Upper lobe of left lung (tissue), 6 donors: ENCODE results near the gene CYB5R4. TPM values are rescaled to one million over a fixed set of nuclear protein-coding genes. Genes with fewer than 3 reads are reported as not detected.

Source experiments
- ATAC-seq, 2 donors: fragments of 200-7000 bp; cut with Tn5 transposase; one replicate each; pipeline ENCODE4 v1.9.1; 2022; ENCODE audit warnings: mild to moderate bottlenecking in 2 of 2, moderate library complexity in 2 of 2; ENCODE audit not compliant: low FRiP score in 2 of 2
- DNase-seq, 2 donors: peaks; one replicate each; pipeline ENCODE4 v3.0.0-alpha.2; 2019 to 2020
- H3K27ac ChIP-seq, 4 donors: fragments of 200-600 bp; sonication (generic); one replicate each; pipeline ENCODE4 v1.5.1; 2016 to 2019
- H3K27me3 ChIP-seq, 4 donors: fragments of 200-600 bp; sonication (generic); one replicate each; pipeline ENCODE4 v1.5.1; 2017 to 2019
- H3K36me3 ChIP-seq, 4 donors: fragments of 200-600 bp; sonication (generic); one replicate each; pipeline ENCODE4 v1.5.1; 2016 to 2019
- H3K4me1 ChIP-seq, 4 donors: fragments of 200-600 bp; sonication (generic); one replicate each; pipeline ENCODE4 v1.5.1; 2018 to 2019
- H3K4me3 ChIP-seq, 4 donors: fragments of 200-600 bp; sonication (generic); one replicate each; pipeline ENCODE4 v1.5.1; 2017 to 2019; ENCODE audit warnings: mild to moderate bottlenecking in 2 of 4, moderate library complexity in 1 of 4
- H3K9me3 ChIP-seq, 4 donors: fragments of 200-600 bp; sonication (generic); one replicate each; pipeline ENCODE4 v1.5.1; 2018 to 2019
- EP300 ChIP-seq, 4 donors: sonication (generic); formaldehyde crosslinking; IDR thresholded peaks; one replicate each; pipeline ENCODE4 v1.5.1; 2017; ENCODE audit warnings: antibody characterized with exemption in 4 of 4, control low read depth in 2 of 4
- POLR2A ChIP-seq, 4 donors: fragments of 450-650 bp; IDR thresholded peaks; one replicate each; pipeline ENCODE4 v1.5.1; 2016 to 2017; ENCODE audit warnings: antibody characterized with exemption in 4 of 4, mild to moderate bottlenecking in 2 of 4
- POLR2AphosphoS5 ChIP-seq, 2 donors: sonication (generic); formaldehyde crosslinking; IDR thresholded peaks; one replicate each; pipeline ENCODE4 v1.5.1; 2017; ENCODE audit warnings: antibody characterized with exemption in 2 of 2
- WGBS, 2 donors: methylation state at CpG; one replicate each; pipeline ENCODE4 v1.1.5; 2017 to 2018; 5-methylcytosine and 5-hydroxymethylcytosine counted together
- total RNA-seq, 6 donors: library from RNA; depleted of rRNA in 4 of 6; stranded (reverse); fragments of >200 nt in 4 of 6; gene quantifications; one replicate each; pipeline versions ENCODE4 v1.1.0 to v1.2.1, GENCODE V29; 2016 to 2021
- TF ChIP-seq, protein P1 (sequence below), 6 experiments: fragments of 450-650 bp in 4 of 6; fragments of 200-600 bp in 2 of 6; sonication (generic) in 2 of 6; IDR thresholded peaks; one replicate each; pipeline ENCODE4 v1.5.1; 2016 to 2019; ENCODE audit warnings: antibody characterized with exemption in 6 of 6
- donor health status: DM: no; HTN: no; CAD: no; lungs with moderate emphysema.
- donor health status: DM: no; HTN: yes; CAD: no; lungs with severe emphysema.

Gene CYB5R4
- total RNA-seq, 6 donors from 2014 or later = 5.2 to 25.8 (median 13.1) TPM

DNA sequence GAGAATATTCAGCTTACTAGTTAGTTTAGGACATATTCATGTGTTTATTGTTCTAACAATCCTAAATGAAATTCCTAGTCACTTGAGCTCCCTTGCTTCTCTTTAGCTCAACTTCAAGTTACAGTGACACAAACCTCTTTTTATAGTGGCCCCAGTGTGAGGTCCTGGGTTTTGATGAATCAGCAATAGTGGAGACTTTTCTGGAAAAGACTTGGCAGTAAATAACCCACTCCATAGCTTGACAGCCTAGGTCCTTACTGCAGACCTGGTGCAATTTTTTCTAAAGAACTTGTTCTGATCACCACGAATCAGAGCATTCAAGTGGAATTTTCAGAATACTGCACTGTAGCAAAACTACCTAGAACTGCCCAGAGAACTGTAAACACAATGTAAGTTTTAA lies 13.2 kb upstream of the CYB5R4 start:
- DNase-seq (no peak), ATAC-seq (no peak)
- Histone ChIP-seq H3K27me3 (peaks cover 0 to under 1% (median 0%) of the 10 kb centered on the region in 4 donors), H3K27ac (no peak overlapping the region), H3K36me3 (no peaks in the 10 kb centered on the region), H3K4me3 (no peak overlapping the region), H3K4me1 (no peaks in the 10 kb centered on the region), H3K9me3 (peaks cover 0 to 3% (median 0%) of the 10 kb centered on the region in 4 donors)
- WGBS, 2 donors = 36 to 43% methylated on average over 1 of the region's 1 CpG
- TF ChIP-seq, protein P1, sequence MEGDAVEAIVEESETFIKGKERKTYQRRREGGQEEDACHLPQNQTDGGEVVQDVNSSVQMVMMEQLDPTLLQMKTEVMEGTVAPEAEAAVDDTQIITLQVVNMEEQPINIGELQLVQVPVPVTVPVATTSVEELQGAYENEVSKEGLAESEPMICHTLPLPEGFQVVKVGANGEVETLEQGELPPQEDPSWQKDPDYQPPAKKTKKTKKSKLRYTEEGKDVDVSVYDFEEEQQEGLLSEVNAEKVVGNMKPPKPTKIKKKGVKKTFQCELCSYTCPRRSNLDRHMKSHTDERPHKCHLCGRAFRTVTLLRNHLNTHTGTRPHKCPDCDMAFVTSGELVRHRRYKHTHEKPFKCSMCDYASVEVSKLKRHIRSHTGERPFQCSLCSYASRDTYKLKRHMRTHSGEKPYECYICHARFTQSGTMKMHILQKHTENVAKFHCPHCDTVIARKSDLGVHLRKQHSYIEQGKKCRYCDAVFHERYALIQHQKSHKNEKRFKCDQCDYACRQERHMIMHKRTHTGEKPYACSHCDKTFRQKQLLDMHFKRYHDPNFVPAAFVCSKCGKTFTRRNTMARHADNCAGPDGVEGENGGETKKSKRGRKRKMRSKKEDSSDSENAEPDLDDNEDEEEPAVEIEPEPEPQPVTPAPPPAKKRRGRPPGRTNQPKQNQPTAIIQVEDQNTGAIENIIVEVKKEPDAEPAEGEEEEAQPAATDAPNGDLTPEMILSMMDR (IDR thresholded peaks at IDR 0.05) = no peak
- no peak for TF ChIP-seq POLR2A (IDR thresholded peaks at IDR 0.05)
- TF ChIP-seq POLR2AphosphoS5 (IDR thresholded peaks at IDR 0.05) = no peak

DNA sequence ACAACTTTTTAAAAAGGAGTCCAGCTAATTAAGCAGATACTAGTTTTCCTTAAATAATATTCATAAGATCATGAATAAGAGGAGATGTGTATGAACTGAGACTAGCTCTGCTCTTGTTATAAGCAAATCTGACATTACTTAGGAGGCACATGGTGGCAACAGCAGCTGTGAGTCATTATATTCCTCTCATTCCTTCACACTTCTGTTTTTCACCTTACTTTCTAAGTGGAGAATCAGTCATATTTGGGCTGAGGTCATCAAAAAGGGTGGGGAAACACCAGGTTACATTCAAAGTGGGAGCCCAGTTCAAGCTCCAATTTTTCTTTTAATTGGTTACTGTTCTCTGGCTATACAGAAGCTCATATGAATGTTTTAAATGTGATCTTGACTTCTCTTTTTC lies 12.3 kb upstream of the CYB5R4 start:
- DNase-seq (no peak), ATAC-seq (no peak)
- Histone ChIP-seq H3K27ac (no peak overlapping the region), H3K4me3 (no peak overlapping the region), H3K27me3 (peaks cover 0 to 4% (median 0%) of the 10 kb centered on the region in 4 donors), H3K9me3 (no peaks in the 10 kb centered on the region), H3K36me3 (no peaks in the 10 kb centered on the region), H3K4me1 (no peaks in the 10 kb centered on the region)
- TF ChIP-seq POLR2A (IDR thresholded peaks at IDR 0.05) = no peak
- no peak for TF ChIP-seq POLR2AphosphoS5 (IDR thresholded peaks at IDR 0.05)
- no peak for TF ChIP-seq EP300 (IDR thresholded peaks at IDR 0.05)
- TF ChIP-seq, protein P1 (IDR thresholded peaks at IDR 0.05) = no peak

DNA sequence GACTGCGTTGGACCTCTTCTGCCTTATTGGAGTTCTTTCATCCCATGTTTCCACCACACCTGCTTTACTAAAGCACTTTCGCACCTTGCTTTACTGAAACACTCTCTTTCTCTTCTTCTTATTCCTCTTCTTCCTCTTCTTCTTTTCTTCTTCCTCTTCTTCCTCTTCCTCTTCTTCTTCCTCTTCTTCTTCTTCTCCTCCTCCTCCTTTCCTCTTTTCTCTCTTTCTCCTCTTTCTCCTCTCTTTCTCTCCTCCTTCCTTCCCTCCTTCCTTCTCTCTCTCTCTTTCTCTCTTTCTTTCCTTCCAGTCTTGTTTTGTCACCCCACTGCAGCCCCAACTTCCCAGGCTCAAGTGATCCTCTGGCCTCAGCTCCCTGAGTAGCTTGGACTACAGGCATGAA lies 10.4 kb upstream of the CYB5R4 start:
- Histone ChIP-seq H3K36me3 (no peaks in the 10 kb centered on the region), H3K27me3 (peaks cover 2 to 20% (median 10%) of the 10 kb centered on the region in 4 donors), H3K4me1 (peaks cover 4 to 15% (median 12%) of the 10 kb centered on the region in 4 donors), H3K9me3 (no peaks in the 10 kb centered on the region), H3K4me3 (no peak overlapping the region), H3K27ac (no peak overlapping the region)
- ATAC-seq (no peak), DNase-seq (no peak)
- WGBS, 2 donors = 84 to 87% methylated on average over 2 of the region's 2 CpGs
- TF ChIP-seq POLR2AphosphoS5 (IDR thresholded peaks at IDR 0.05) (no peak), EP300 (IDR thresholded peaks at IDR 0.05) (no peak), POLR2A (IDR thresholded peaks at IDR 0.05) (no peak)
- TF ChIP-seq, protein P1 (IDR thresholded peaks at IDR 0.05) = no peak

DNA sequence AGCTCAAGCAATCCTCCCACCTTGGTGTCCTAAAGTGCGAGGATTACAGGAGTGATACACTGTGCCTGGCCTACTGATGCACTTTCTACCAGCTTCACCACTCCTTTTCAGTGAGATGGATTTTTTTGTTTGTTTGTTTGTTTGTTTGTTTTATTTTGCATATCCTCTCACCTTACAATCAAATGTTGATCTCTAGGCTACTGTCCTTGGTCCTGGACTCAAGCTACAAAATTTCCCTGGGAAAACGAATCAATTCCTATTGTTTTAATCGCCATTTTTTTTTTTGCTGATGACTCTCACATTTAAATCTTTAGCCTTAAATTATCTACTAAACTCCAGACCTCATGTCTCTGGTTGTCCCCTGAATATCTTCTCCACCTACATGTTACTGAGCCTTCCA lies 9.9 kb upstream of the CYB5R4 start:
- no peak overlapping the region for H3K4me3 ChIP-seq
- DNase-seq (no peak), ATAC-seq (no peak)
- no peak overlapping the region for H3K27ac ChIP-seq
- H3K27me3 ChIP-seq = peaks cover 2 to 20% (median 10%) of the 10 kb centered on the region in 4 donors
- 79 to 82% methylated on average over 3 of the region's 3 CpGs for WGBS, 2 donors
- TF ChIP-seq POLR2A (IDR thresholded peaks at IDR 0.05) = no peak
- TF ChIP-seq POLR2AphosphoS5 (IDR thresholded peaks at IDR 0.05) = no peak
- TF ChIP-seq, protein P1 (IDR thresholded peaks at IDR 0.05) = no peak
- TF ChIP-seq EP300 (IDR thresholded peaks at IDR 0.05) = no peak
- H3K9me3 ChIP-seq = no peaks in the 10 kb centered on the region
- H3K36me3 ChIP-seq = no peaks in the 10 kb centered on the region
- peaks cover 4 to 16% (median 12%) of the 10 kb centered on the region in 4 donors for H3K4me1 ChIP-seq

DNA sequence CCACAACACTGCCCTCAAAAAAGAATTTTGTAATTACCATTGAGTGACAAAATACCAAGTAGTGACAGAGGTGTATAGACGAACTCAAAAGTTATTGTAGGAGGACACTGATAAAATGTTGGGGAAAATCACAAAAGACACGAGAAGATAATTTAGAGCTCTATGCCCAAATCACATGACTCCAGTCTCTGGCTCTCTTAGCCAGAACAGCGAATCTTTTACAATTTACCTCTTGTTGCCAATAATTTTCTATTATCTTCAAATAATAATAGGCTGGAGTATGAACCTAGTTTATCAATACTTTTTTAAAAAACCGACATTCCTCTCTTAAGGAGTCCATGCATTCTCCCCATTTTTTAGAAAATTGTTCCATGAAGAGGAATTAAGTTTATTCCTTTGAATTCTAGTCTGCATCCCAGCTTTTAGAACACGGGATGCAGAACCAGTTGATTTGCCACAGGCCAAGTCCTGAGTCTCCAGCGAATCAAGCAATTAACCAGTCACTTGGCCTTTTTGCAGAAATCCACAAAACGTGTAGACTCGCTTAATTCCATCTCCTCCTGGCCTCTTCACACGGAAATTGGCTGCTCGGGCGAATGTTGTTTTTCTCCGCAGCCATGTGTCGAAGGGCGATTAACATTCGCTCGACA lies 6.8 kb upstream of the CYB5R4 start:
- TF ChIP-seq POLR2AphosphoS5 (IDR thresholded peaks at IDR 0.05) (no peak), POLR2A (IDR thresholded peaks at IDR 0.05) (no peak), EP300 (IDR thresholded peaks at IDR 0.05) (no peak)
- TF ChIP-seq, protein P1 (IDR thresholded peaks at IDR 0.05) = no peak
- ATAC-seq (no peak), DNase-seq (no peak)
- H3K4me3 ChIP-seq = peak overlapping the region in 3 of 4 donors; percentile 30 to 51 (median 42)
- peaks cover 2 to 20% (median 10%) of the 10 kb centered on the region in 4 donors for H3K27me3 ChIP-seq
- H3K36me3 ChIP-seq = no peaks in the 10 kb centered on the region
- no peak overlapping the region for H3K27ac ChIP-seq
- H3K9me3 ChIP-seq = no peaks in the 10 kb centered on the region
- 13 to 16% methylated on average over 16 of the region's 16 CpGs for WGBS, 2 donors
- peaks cover 4 to 16% (median 12%) of the 10 kb centered on the region in 4 donors for H3K4me1 ChIP-seq
